AG09309 (cell line): ENCODE results near the gene ZNF268.

ENCODE experiments used
- DNase-seq: peaks from one replicate; pipeline ENCODE4 v3.0.0-alpha.2; 2010; ENCODE audit warnings: low read depth
- H3K4me3 ChIP-seq: 2 replicates; pipeline ENCODE4 v1.5.1; 2011; ENCODE audit warnings: mild to moderate bottlenecking, low read depth, low read length, moderate library complexity; ENCODE audit not compliant: control insufficient read depth
- TF ChIP-seq, protein P1 (sequence below): IDR thresholded peaks from 2 replicates; pipeline ENCODE4 v1.5.1; 2011; ENCODE audit warnings: mild to moderate bottlenecking, low read depth, low read length, inconsistent platforms; ENCODE audit not compliant: insufficient read depth, control insufficient read depth; ENCODE audit errors: missing control alignments

Gene ZNF268

DNA sequence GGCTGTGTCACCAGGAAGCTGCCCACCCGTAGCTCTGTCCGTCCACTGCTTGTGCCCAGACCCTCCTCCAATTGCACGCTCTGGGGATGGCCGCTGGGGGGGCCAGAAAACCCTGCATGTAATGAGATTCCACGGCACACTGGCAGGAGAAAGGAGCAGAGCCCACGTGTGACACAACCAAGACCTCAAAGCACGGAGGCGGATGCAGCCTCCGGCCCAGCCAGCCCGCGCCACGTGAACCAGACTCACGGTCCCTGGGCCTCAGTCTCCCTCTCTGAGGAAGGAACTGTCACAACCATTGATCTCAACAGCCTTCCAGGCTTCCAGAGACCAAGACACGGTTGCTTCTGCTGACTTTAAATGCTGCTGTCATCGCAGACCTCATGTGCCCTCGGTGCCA lies 39.9 kb downstream of the ZNF268 start:
- no peak for DNase-seq
- no peak overlapping the region for H3K4me3 ChIP-seq
- TF ChIP-seq, protein P1, sequence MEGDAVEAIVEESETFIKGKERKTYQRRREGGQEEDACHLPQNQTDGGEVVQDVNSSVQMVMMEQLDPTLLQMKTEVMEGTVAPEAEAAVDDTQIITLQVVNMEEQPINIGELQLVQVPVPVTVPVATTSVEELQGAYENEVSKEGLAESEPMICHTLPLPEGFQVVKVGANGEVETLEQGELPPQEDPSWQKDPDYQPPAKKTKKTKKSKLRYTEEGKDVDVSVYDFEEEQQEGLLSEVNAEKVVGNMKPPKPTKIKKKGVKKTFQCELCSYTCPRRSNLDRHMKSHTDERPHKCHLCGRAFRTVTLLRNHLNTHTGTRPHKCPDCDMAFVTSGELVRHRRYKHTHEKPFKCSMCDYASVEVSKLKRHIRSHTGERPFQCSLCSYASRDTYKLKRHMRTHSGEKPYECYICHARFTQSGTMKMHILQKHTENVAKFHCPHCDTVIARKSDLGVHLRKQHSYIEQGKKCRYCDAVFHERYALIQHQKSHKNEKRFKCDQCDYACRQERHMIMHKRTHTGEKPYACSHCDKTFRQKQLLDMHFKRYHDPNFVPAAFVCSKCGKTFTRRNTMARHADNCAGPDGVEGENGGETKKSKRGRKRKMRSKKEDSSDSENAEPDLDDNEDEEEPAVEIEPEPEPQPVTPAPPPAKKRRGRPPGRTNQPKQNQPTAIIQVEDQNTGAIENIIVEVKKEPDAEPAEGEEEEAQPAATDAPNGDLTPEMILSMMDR: no peak

DNA sequence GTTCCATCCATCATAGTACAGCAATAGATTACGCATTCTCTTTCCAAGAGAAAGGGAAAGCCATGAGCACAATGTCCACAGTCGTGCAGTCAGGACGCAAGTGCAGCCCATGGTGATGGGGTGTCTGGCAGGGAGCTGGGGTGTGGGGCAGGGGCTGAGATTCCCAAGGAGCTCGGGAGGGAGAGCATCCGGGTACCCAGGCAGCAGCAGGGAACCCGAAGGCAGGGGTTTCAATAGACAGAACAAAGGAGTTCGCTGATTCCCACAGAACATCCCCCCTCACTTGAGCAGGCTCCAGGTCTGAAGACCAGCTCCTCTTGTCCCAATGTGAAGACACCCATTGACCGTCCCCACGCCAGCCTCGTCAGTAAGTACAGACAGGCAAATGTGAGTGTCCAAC lies 40.9 kb downstream of the ZNF268 start:
- TF ChIP-seq, protein P1: no peak
- no peak overlapping the region for H3K4me3 ChIP-seq
- DNase-seq: no peak

DNA sequence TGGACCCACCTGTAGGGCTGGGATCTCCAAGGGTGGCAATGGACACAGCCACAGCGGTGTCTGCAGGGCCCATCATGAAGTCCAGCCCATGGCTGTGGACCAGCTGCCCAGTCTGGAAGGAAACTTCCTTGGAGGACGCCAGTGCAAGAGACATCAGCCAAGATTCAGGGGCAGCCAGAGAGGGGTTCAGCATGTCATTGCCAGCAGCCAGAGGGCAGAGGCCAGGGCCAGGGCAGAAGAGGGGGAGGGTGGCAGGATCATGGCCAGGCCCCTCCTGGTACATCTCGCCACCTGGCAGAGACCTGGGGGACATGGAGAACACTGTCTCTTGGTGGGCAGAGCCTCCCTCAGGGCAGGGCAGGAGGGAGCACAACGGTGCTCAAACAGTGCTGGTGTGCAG lies 44.2 kb downstream of the ZNF268 start:
- no peak overlapping the region for H3K4me3 ChIP-seq
- TF ChIP-seq, protein P1: no peak
- no peak for DNase-seq

DNA sequence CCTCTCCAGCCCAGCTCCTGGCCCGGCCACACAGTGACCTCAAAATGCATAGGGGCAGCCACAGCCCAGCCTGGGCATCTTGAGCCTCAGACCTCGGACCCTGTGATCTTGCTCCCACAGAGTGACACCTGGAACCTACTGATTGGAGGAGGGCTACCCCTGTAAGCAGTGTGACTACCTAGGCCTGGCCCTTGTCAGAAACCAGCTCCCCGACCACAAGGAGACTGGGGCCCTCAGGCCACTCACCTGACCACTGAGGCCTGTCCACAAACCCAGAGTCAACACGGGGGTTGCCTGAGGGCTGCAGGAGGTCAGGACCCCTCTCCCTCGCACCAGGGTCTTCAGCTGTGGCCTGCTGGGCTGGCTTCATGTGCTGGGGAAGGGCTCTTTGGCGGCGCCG lies 45.4 kb downstream of the ZNF268 start:
- DNase-seq: no peak
- TF ChIP-seq, protein P1: no peak
- H3K4me3 ChIP-seq: no peak overlapping the region

DNA sequence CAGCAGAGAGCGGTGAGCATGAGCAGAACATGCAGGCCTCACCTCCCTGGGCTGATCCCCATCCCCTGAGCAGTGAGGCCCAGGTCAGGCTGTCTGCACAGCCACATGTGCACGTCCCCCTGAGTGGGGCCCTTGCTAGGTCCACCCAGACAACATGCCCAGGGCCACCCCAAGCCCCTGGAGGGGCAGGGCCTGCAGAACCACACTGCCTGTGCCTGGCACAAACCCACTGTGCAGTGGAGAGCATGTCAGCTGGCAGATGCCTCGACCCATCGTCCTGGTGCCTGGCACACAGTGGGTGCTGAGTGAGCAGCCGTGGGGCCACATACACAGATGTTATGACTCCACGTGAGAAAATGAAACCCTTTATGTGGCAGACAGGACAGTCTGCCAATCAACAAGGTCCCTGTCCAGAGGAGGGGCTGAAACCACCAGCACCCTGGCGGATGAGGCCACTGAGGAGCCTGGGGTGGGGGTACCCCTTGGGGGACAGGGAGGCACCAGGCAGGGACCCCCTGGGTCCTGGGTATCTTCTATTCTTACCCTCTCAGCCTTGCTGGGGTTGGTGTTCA lies 46.1 kb downstream of the ZNF268 start:
- TF ChIP-seq, protein P1: no peak
- H3K4me3 ChIP-seq: no peak overlapping the region
- no peak for DNase-seq

DNA sequence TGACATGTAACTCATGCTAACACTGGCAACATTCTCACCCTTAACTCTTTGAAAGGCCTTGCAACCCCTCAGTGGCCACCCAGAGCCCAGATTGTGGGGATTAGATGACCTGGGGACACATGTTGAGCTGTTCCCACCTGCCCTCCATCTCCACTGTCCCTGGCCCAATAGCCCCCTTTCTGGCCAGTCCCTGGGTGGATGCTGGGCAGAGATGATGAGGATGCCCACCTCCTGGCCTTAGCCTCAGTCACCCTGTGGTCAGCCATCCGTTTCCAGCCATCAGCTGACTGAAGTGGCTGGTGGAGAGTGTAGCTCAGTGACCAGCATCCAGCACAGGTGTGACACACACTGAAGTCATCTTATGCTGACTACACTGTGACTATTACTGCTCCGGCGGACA lies 49.7 kb downstream of the ZNF268 start:
- no peak overlapping the region for H3K4me3 ChIP-seq
- TF ChIP-seq, protein P1: no peak
- no peak for DNase-seq

DNA sequence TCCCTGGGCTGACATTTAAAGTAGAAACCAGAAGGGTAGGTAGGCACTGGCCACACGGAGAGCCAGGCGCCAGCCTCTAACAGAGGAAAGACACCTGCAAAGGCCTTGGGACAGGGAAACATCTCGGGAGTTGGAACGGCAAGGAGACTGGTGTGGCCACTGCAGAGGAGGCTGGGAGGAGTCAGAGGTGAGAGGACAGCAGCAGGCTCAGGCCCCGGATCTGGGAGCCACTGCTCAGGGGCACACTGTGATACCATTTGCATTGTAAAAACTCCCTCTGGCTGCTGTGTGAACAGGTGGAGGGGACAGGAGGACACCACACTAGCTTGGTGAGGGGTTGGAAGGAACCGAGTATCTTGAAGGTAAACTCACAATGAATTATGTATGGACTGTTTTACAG lies 51.7 kb downstream of the ZNF268 start:
- TF ChIP-seq, protein P1: no peak

More for the DNA sequence above, 51.7 kb downstream of the ZNF268 start:
- no peak overlapping the region for H3K4me3 ChIP-seq
- no peak for DNase-seq
